Measurements from ENCODE around the gene CSTB.

Gene CSTB

GRCh38 chr21:43811262-43812105 is 35.4 kb upstream of the CSTB start:
- no peak for DNase-seq (ENCODE audit: low read depth in 1 of 2, low spot score in 1 of 2)

- DNase-seq (ENCODE audit: low read depth in 1 of 2, low spot score in 1 of 2) = peak; percentile 75 to 85
These were observed 34.6 kb upstream of the CSTB start for GRCh38 chr21:43810505-43811261.

- no peak for DNase-seq (ENCODE audit: low read depth in 1 of 2, low spot score in 1 of 2)
These were observed 33.9 kb upstream of the CSTB start for GRCh38 chr21:43809853-43810504.

- no peak for DNase-seq (ENCODE audit: low read depth in 1 of 2, low spot score in 1 of 2)
These were observed 33.3 kb upstream of the CSTB start for GRCh38 chr21:43809346-43809799.

GRCh38 chr21:43808832-43809251 is 32.7 kb upstream of the CSTB start:
- DNase-seq (ENCODE audit: low read depth in 1 of 2, low spot score in 1 of 2) = no peak

GRCh38 chr21:43808367-43808766 is 32.3 kb upstream of the CSTB start:
- no peak for DNase-seq (ENCODE audit: low read depth in 1 of 2, low spot score in 1 of 2)

GRCh38 chr21:43806017-43806710 is 30.1 kb upstream of the CSTB start:
- DNase-seq (ENCODE audit: low read depth in 1 of 2, low spot score in 1 of 2) = no peak

- DNase-seq (ENCODE audit: low read depth in 1 of 2, low spot score in 1 of 2) = no peak
These were observed 29.2 kb upstream of the CSTB start for GRCh38 chr21:43805275-43805800.

GRCh38 chr21:43803558-43804300 is 27.6 kb upstream of the CSTB start:
- no peak for DNase-seq (ENCODE audit: low read depth in 1 of 2, low spot score in 1 of 2)

- no peak for DNase-seq (ENCODE audit: low read depth in 1 of 2, low spot score in 1 of 2)
These were observed 26.7 kb upstream of the CSTB start for GRCh38 chr21:43802713-43803313.

GRCh38 chr21:43801006-43801783 is 25.1 kb upstream of the CSTB start:
- DNase-seq (ENCODE audit: low read depth in 1 of 2, low spot score in 1 of 2) = no peak

GRCh38 chr21:43800566-43800965 is 24.5 kb upstream of the CSTB start:
- DNase-seq (ENCODE audit: low read depth in 1 of 2, low spot score in 1 of 2) = no peak

- DNase-seq (ENCODE audit: low read depth in 1 of 2, low spot score in 1 of 2) = no peak
These were observed 24.0 kb upstream of the CSTB start for GRCh38 chr21:43800124-43800523.

GRCh38 chr21:43799301-43799840 is 23.3 kb upstream of the CSTB start:
- no peak for DNase-seq (ENCODE audit: low read depth in 1 of 2, low spot score in 1 of 2)

- no peak for DNase-seq (ENCODE audit: low read depth in 1 of 2, low spot score in 1 of 2)
These were observed 22.0 kb upstream of the CSTB start for GRCh38 chr21:43797925-43798715.

GRCh38 chr21:43797415-43797814 is 21.3 kb upstream of the CSTB start:
- no peak for DNase-seq (ENCODE audit: low read depth in 1 of 2, low spot score in 1 of 2)

- DNase-seq (ENCODE audit: low read depth in 1 of 2, low spot score in 1 of 2) = no peak
These were observed 18.7 kb upstream of the CSTB start for GRCh38 chr21:43794857-43795256.

GRCh38 chr21:43794311-43794710 is 18.2 kb upstream of the CSTB start:
- DNase-seq (ENCODE audit: low read depth in 1 of 2, low spot score in 1 of 2) = no peak
